KMS-11 (cell line): Measurements from ENCODE around the gene PBX3.

Experiments
- H2AFZ ChIP-seq: fragments of 200-600 bp; sonication (generic); 2 replicates; pipeline ENCODE4 v1.6.1; 2016; ENCODE audit warnings: antibody characterized with exemption, mixed run types, low read depth
- H3K27ac ChIP-seq: fragments of 200-600 bp; sonication (generic); 2 replicates; pipeline ENCODE4 v1.6.1; 2016; ENCODE audit warnings: mild to moderate bottlenecking, mixed run types
- H3K27me3 ChIP-seq: fragments of 200-600 bp; sonication (generic); 2 replicates; pipeline ENCODE4 v1.6.1; 2017; ENCODE audit warnings: mild to moderate bottlenecking, low read depth, mixed run types, moderate library complexity; ENCODE audit not compliant: insufficient read depth
- H3K36me3 ChIP-seq: fragments of 200-600 bp; sonication (generic); 2 replicates; pipeline ENCODE4 v1.6.1; 2017; ENCODE audit warnings: mild to moderate bottlenecking, mixed run types; ENCODE audit not compliant: insufficient read depth
- H3K4me1 ChIP-seq: fragments of 200-600 bp; sonication (generic); 2 replicates; pipeline ENCODE4 v1.6.1; 2016; ENCODE audit warnings: mild to moderate bottlenecking, low read depth, mixed run types; ENCODE audit not compliant: poor library complexity, severe bottlenecking
- H3K4me2 ChIP-seq: fragments of 200-600 bp; sonication (generic); 2 replicates; pipeline ENCODE4 v1.7.0; 2016; ENCODE audit warnings: mild to moderate bottlenecking, mixed run types
- H3K4me3 ChIP-seq: fragments of 200-600 bp; sonication (generic); IDR thresholded peaks from 2 replicates; pipeline ENCODE4 v1.6.1; 2017; ENCODE audit warnings: low read depth, low read length, mixed read lengths; ENCODE audit not compliant: insufficient read depth
- H3K79me2 ChIP-seq: fragments of 200-600 bp; sonication (generic); 2 replicates; pipeline ENCODE4 v1.6.1; 2016; ENCODE audit warnings: low read depth, mixed run types; ENCODE audit not compliant: insufficient read depth
- H3K9ac ChIP-seq: fragments of 200-600 bp; sonication (generic); 2 replicates; pipeline ENCODE4 v1.6.1; 2016; ENCODE audit warnings: mild to moderate bottlenecking, mixed run types
- H4K20me1 ChIP-seq: fragments of 200-600 bp; sonication (generic); 2 replicates; pipeline ENCODE4 v1.6.1; 2016; ENCODE audit warnings: mild to moderate bottlenecking, mixed run types; ENCODE audit not compliant: insufficient read depth
- TF ChIP-seq, protein P1 (sequence below): fragments of 200-600 bp; sonication (generic); conservative IDR thresholded peaks from 2 replicates; pipeline ENCODE4 v1.6.1; 2017; ENCODE audit warnings: low read depth, mild to moderate bottlenecking, antibody characterized with exemption, low read length, moderate library complexity, mixed read lengths

PBX3 gene

DNA sequence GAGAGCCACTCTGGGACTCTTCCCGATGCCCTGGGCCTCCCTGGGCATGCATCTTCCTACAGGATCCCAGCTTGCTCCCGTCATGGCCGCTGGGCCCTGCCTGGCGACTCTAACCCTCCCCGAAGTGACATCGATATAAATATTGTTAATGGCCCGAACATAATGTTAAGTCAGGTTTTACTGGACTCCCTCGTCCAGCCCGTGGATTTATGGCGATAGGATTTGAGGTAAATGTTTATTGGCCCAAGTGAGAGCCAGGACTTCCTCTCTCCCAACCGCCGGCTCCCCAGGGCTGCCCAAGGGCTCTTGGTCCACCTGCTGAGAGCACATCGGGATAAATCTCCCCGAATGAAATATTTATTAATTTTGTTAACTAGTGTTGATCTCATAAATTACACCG is 246.3 kb downstream of the PBX3 start:
- Histone ChIP-seq H3K36me3 (no peaks in the 10 kb centered on the region), H3K27me3 (no peaks in the 10 kb centered on the region), H3K4me2 (no peak overlapping the region), H3K4me3 (no peak overlapping the region), H4K20me1 (no peaks in the 10 kb centered on the region), H2AFZ (no peak overlapping the region), H3K9ac (no peak overlapping the region), H3K79me2 (no peaks in the 10 kb centered on the region), H3K27ac (no peak overlapping the region), H3K4me1 (no peaks in the 10 kb centered on the region)
- TF ChIP-seq, protein P1, sequence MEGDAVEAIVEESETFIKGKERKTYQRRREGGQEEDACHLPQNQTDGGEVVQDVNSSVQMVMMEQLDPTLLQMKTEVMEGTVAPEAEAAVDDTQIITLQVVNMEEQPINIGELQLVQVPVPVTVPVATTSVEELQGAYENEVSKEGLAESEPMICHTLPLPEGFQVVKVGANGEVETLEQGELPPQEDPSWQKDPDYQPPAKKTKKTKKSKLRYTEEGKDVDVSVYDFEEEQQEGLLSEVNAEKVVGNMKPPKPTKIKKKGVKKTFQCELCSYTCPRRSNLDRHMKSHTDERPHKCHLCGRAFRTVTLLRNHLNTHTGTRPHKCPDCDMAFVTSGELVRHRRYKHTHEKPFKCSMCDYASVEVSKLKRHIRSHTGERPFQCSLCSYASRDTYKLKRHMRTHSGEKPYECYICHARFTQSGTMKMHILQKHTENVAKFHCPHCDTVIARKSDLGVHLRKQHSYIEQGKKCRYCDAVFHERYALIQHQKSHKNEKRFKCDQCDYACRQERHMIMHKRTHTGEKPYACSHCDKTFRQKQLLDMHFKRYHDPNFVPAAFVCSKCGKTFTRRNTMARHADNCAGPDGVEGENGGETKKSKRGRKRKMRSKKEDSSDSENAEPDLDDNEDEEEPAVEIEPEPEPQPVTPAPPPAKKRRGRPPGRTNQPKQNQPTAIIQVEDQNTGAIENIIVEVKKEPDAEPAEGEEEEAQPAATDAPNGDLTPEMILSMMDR, result no peak

DNA sequence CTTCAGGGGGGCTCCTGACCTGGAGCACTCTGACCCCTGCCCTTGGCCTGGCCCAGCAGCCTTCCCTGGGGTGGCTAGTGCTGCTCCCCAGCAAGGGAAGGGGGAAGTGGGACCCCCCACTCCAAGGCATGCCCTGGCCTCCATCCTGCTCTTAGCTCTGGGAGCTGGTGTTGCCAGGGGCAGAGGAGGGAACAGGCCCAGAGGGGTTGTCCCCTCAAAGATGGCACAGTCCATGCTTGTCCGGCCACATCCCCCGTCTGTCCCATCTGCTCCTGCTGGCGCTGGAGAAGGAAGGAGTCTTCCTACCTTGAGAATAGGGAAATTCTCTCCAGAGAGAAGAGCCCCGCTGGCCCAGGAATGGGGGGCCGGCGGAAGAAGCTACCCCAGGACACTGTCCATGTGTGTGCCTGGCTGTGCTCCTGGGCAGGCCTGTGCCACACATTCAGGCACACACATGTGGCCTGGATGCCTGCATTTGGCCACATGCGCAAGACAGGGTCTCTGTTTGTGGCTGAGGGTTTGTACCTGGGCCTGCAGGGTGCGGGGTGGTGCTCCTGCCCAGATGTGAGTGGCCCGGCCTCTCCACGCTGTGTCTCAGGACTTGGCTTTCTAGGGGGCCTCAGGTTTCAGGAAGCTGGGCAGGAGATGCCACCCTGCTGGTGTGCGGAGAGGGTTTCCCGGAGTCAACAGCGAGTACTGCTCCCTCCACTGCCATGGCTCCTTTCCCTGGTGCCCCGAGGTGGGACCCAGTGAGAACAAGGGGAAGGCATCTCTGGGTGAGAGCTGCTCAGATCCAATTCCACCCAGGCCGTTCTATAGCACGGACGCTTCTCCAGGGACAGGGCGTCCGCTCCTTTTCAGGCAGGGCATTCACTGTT is 247.1 kb downstream of the PBX3 start:
- Histone ChIP-seq H3K79me2 (no peaks in the 10 kb centered on the region), H3K9ac (no peak overlapping the region), H3K4me1 (no peaks in the 10 kb centered on the region), H2AFZ (no peak overlapping the region), H3K36me3 (no peaks in the 10 kb centered on the region), H4K20me1 (no peaks in the 10 kb centered on the region), H3K27me3 (no peaks in the 10 kb centered on the region), H3K4me2 (no peak overlapping the region), H3K27ac (no peak overlapping the region), H3K4me3 (no peak overlapping the region)
- TF ChIP-seq, protein P1, result no peak

DNA sequence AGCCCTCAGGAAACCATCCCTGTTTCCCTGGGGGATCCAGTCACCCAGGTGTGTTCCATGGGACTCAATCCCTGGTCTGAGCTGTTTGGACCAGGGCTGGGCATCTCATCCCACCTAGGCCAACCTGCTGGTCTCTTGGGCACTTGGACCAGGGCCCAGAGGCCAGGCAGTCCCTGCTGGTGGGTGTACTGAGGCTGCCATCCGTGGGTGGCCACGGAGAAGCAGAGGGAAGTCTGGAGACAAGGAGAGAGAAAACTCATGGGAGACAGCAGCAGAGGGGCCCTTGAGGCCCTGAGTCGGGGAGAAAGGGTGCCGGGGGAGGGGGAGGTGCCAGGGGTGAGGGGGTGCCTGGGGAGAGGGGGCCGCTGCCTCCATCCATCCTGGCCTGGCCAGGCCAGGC is 247.8 kb downstream of the PBX3 start:
- no peaks in the 10 kb centered on the region for H4K20me1 ChIP-seq
- no peaks in the 10 kb centered on the region for H3K27me3 ChIP-seq
- H3K4me2 ChIP-seq, result no peak overlapping the region
- H3K27ac ChIP-seq, result no peak overlapping the region
- no peak overlapping the region for H3K4me3 ChIP-seq
- no peak overlapping the region for H3K9ac ChIP-seq
- no peaks in the 10 kb centered on the region for H3K4me1 ChIP-seq
- H3K79me2 ChIP-seq, result no peaks in the 10 kb centered on the region
- TF ChIP-seq, protein P1, result no peak
- no peak overlapping the region for H2AFZ ChIP-seq
- no peaks in the 10 kb centered on the region for H3K36me3 ChIP-seq

DNA sequence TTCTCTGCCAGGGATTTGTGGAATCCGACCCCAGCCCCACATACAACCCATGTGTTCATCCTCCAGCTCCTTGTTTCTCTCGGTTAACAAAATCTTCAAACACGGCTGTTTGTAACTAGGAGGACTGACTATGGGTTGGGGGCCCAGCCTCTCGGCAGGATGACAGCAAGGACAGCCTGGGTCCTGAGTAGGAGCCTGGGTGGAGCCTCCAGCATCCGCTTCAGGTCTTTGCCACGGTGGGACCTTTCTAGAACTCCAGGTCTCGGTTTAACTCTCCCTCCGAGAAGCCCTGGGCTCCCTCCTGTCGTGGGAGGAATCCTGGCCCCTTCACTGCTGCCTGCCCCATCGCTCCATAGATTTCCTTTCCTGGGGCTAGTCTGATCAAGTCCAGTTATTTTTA is 248.5 kb downstream of the PBX3 start:
- Histone ChIP-seq H3K36me3 (no peaks in the 10 kb centered on the region), H3K9ac (no peak overlapping the region), H3K79me2 (no peaks in the 10 kb centered on the region), H4K20me1 (no peaks in the 10 kb centered on the region), H3K4me3 (no peak overlapping the region), H3K27ac (no peak overlapping the region), H3K4me1 (no peaks in the 10 kb centered on the region), H2AFZ (no peak overlapping the region), H3K4me2 (no peak overlapping the region), H3K27me3 (no peaks in the 10 kb centered on the region)
- TF ChIP-seq, protein P1, result no peak
